ENCODE results near the gene ARHGAP42. TPM values are rescaled to one million over a fixed set of nuclear protein-coding genes. Genes with fewer than 3 reads are reported as not detected.

Gene ARHGAP42
- total and polyA plus RNA-seq, 11 donors: 3.8 to 12.4 (median 8.6) TPM

GRCh38 chr11:100961633-100962032 lies 274.5 kb downstream of the ARHGAP42 start:
- Histone ChIP-seq H3K27ac (no peak overlapping the region), H3K36me3 (peaks cover 0 to 50% (median 5%) of the 10 kb centered on the region in 9 donors), H3K4me1 (peaks cover 0 to 6% (median 0%) of the 10 kb centered on the region in 12 donors), H3K9me3 (no peaks in the 10 kb centered on the region), H3K27me3 (no peaks in the 10 kb centered on the region), H3K4me3 (no peak overlapping the region)
- intact Hi-C loops (cut with DNase I): no loop called here
- WGBS, 4 donors: 80 to 91% (median 82%) methylated on average over 2 of the region's 2 CpGs
- DNase-seq: no peak
- no peak for TF ChIP-seq POLR2A (IDR thresholded peaks at IDR 0.05)
- no peak for TF ChIP-seq CTCF (IDR thresholded peaks at IDR 0.05)
- no peak for ATAC-seq

GRCh38 chr11:100963375-100963774 lies 276.3 kb downstream of the ARHGAP42 start:
- intact Hi-C loops (cut with DNase I): no loop called here
- Histone ChIP-seq H3K4me3 (no peak overlapping the region), H3K36me3 (peaks cover 0 to 52% (median 5%) of the 10 kb centered on the region in 9 donors), H3K27me3 (no peaks in the 10 kb centered on the region), H3K27ac (no peak overlapping the region), H3K4me1 (peaks cover 0 to 6% (median 0%) of the 10 kb centered on the region in 12 donors), H3K9me3 (peaks cover 0 to 8% (median under 1%) of the 10 kb centered on the region in 12 donors)
- 21 to 35% (median 29%) methylated on average over 1 of the region's 1 CpG for WGBS, 4 donors
- TF ChIP-seq CTCF (IDR thresholded peaks at IDR 0.05) (no peak), POLR2A (IDR thresholded peaks at IDR 0.05) (no peak)
- DNase-seq: no peak
- ATAC-seq: no peak

GRCh38 chr11:100964435-100964834 lies 277.3 kb downstream of the ARHGAP42 start:
- ATAC-seq (no peak), DNase-seq (no peak)
- Histone ChIP-seq H3K4me1 (peaks cover 0 to 6% (median 0%) of the 10 kb centered on the region in 12 donors), H3K4me3 (no peak overlapping the region), H3K27ac (no peak overlapping the region), H3K9me3 (peaks cover 0 to 18% (median 11%) of the 10 kb centered on the region in 12 donors), H3K36me3 (peaks cover 0 to 61% (median 5%) of the 10 kb centered on the region in 9 donors), H3K27me3 (no peaks in the 10 kb centered on the region)
- intact Hi-C loops (cut with DNase I): no loop called here
- TF ChIP-seq POLR2A (IDR thresholded peaks at IDR 0.05): no peak
- no peak for TF ChIP-seq CTCF (IDR thresholded peaks at IDR 0.05)
- WGBS, 4 donors: 72 to 85% (median 78%) methylated on average over 3 of the region's 3 CpGs

- H3K4me1 ChIP-seq: peaks cover 0 to 10% (median 0%) of the 10 kb centered on the region in 12 donors
- peaks cover 0 to 59% (median 5%) of the 10 kb centered on the region in 9 donors for H3K36me3 ChIP-seq
- WGBS, 4 donors: 63 to 88% (median 73%) methylated on average over 1 of the region's 1 CpG
- H3K9me3 ChIP-seq: peaks cover 0 to 23% (median 12%) of the 10 kb centered on the region in 12 donors
- ATAC-seq: no peak
- H3K4me3 ChIP-seq: no peak overlapping the region
- H3K27me3 ChIP-seq: no peaks in the 10 kb centered on the region
- no peak overlapping the region for H3K27ac ChIP-seq
- no peak for DNase-seq
- intact Hi-C loops (cut with DNase I): no loop called here
- TF ChIP-seq POLR2A (IDR thresholded peaks at IDR 0.05): no peak
- no peak for TF ChIP-seq CTCF (IDR thresholded peaks at IDR 0.05)
These were observed 278.3 kb downstream of the ARHGAP42 start for GRCh38 chr11:100965346-100965745.
